HCT116 (cell line): ENCODE data around the gene FRMD4A. TPM values are rescaled to one million over a fixed set of nuclear protein-coding genes. Genes with fewer than 3 reads are reported as not detected.

Source experiments
- ATAC-seq: fragments of 200-7000 bp; cut with Tn5 transposase; 2 replicates; pipeline ENCODE4 v1.9.1; 2020; ENCODE audit warnings: mild to moderate bottlenecking, moderate library complexity
- BruUV-seq: library from RNA; stranded (reverse); fragments of 400-500 nt; replicated peaks from 2 replicates; lab custom pipeline; 2021; lab: Mats Ljungman, UMichigan
- CTCF ChIA-PET: fragments of 300-600 bp; sonication (Branson Sonifier 250); formaldehyde crosslinking; loops from one replicate; lab custom pipeline; 2021; ENCODE audit warnings: antibody characterized with exemption; lab: Charles Lee
- POLR2A ChIA-PET: fragments of 300-600, 350-600 bp; sonication (Branson Sonifier 250); formaldehyde crosslinking; loops from one replicate; lab custom pipeline; 2021; ENCODE audit warnings: antibody characterized with exemption; lab: Charles Lee
- RAD21 ChIA-PET, 2 experiments: fragments of 300-600 bp; sonication (Branson Sonifier 250); formaldehyde crosslinking; loops; one replicate each; lab custom pipeline; 2023; ENCODE audit warnings: low total read pairs in 2 of 2; ENCODE audit not compliant: uncharacterized antibody in 2 of 2, unreplicated experiment in 2 of 2, low non-redundant PET in 1 of 2; lab: Charles Lee
- DNase-seq: peaks from one replicate; pipeline ENCODE4 v3.0.0-alpha.2; 2010; ENCODE audit warnings: low read depth, low spot score
- H2AFZ ChIP-seq: fragments of 200-600 bp; shearing (Covaris generic), sonication (generic); 2 replicates; pipeline ENCODE4 v1.6.1; 2017; ENCODE audit warnings: low read depth, mixed run types, mixed read lengths, antibody characterized with exemption, low read length; ENCODE audit not compliant: poor library complexity, severe bottlenecking
- H3K27ac ChIP-seq: 2 replicates; pipeline ENCODE4 v1.5.1; 2012; ENCODE audit warnings: low read depth, low read length
- H3K27me3 ChIP-seq: fragments of 200-600 bp; sonication (generic); 2 replicates; pipeline ENCODE4 v1.6.1; 2016; ENCODE audit warnings: mixed run types, low read length, mixed read lengths; ENCODE audit not compliant: insufficient read depth
- H3K36me3 ChIP-seq, 2 experiments: fragments of 200-500 bp in 1 of 2; fragments of 200-600 bp in 1 of 2; sonication (Bioruptor generic) in 1 of 2; sonication (generic) in 1 of 2; 2 replicates each; pipeline versions ENCODE4 v1.5.1 to v1.6.1; 2014 to 2016; ENCODE audit warnings: low read length in 2 of 2, inconsistent platforms in 1 of 2, mixed read lengths in 1 of 2, mixed run types in 1 of 2; ENCODE audit not compliant: insufficient read depth in 2 of 2, control insufficient read depth in 1 of 2
- H3K4me1 ChIP-seq, 2 experiments: fragments of 200-600 bp in 1 of 2; sonication (generic) in 1 of 2; 2 replicates each; pipeline versions ENCODE4 v1.5.1 to v1.6.1; 2012 to 2017; ENCODE audit warnings: low read length in 2 of 2, inconsistent platforms in 1 of 2, mild to moderate bottlenecking in 1 of 2, mixed read lengths in 1 of 2, mixed run types in 1 of 2, moderate library complexity in 1 of 2; ENCODE audit not compliant: insufficient read depth in 2 of 2, control insufficient read depth in 1 of 2
- H3K4me2 ChIP-seq: fragments of 200-600 bp; sonication (generic); 2 replicates; pipeline ENCODE4 v1.6.1; 2017; ENCODE audit warnings: mixed run types, low read length, mixed read lengths
- H3K4me3 ChIP-seq, 2 experiments: fragments of 200-600 bp in 1 of 2; sonication (generic) in 1 of 2; replicated peaks in 1 of 2; 2 replicates each; pipeline ENCODE4 v1.5.1; 2011 to 2016; ENCODE audit warnings: low read length in 2 of 2, control low read depth in 1 of 2, low read depth in 1 of 2, mild to moderate bottlenecking in 1 of 2, mixed read lengths in 1 of 2, mixed run types in 1 of 2
- H3K79me2 ChIP-seq: fragments of 200-600 bp; sonication (generic); 2 replicates; pipeline ENCODE4 v1.6.1; 2017; ENCODE audit warnings: mild to moderate bottlenecking, mixed run types, low read length, moderate library complexity, mixed read lengths; ENCODE audit not compliant: insufficient read depth
- H3K9ac ChIP-seq: fragments of 200-600 bp; sonication (generic); 2 replicates; pipeline ENCODE4 v1.6.1; 2016; ENCODE audit warnings: low read length, mixed read lengths
- H3K9me2 ChIP-seq: fragments of 200-600 bp; sonication (generic), shearing (Covaris generic); 2 replicates; pipeline ENCODE4 v1.6.1; 2017; ENCODE audit warnings: mixed run types, mild to moderate bottlenecking, moderate library complexity; ENCODE audit not compliant: insufficient read depth
- H3K9me3 ChIP-seq, 2 experiments: fragments of 200-500 bp in 1 of 2; fragments of 200-600 bp in 1 of 2; sonication (Bioruptor generic) in 1 of 2; sonication (generic) in 1 of 2; 2 replicates each; pipeline ENCODE4 v1.6.1; 2014 to 2017; ENCODE audit warnings: low read length in 2 of 2, mixed read lengths in 2 of 2, inconsistent platforms in 1 of 2, low read depth in 1 of 2, mild to moderate bottlenecking in 1 of 2, mixed run types in 1 of 2, moderate library complexity in 1 of 2; ENCODE audit not compliant: control insufficient read depth in 1 of 2, insufficient read depth in 1 of 2
- H4K20me1 ChIP-seq: fragments of 200-600 bp; sonication (generic), shearing (Covaris generic); 2 replicates; pipeline ENCODE4 v1.6.1; 2017; ENCODE audit warnings: mixed run types, mild to moderate bottlenecking, moderate library complexity; ENCODE audit not compliant: insufficient read depth
- CEBPB ChIP-seq: IDR thresholded peaks from 2 replicates; pipeline ENCODE4 v1.6.1; 2012; ENCODE audit warnings: low read depth
- ELF1 ChIP-seq: IDR thresholded peaks from 2 replicates; pipeline ENCODE4 v1.6.1; 2012; ENCODE audit warnings: low read depth, borderline replicate concordance
- JUND ChIP-seq: IDR thresholded peaks from 2 replicates; pipeline ENCODE4 v1.6.1; 2012
- POLR2AphosphoS5 ChIP-seq: IDR thresholded peaks from 2 replicates; pipeline ENCODE4 v1.6.1; 2011; ENCODE audit warnings: mild to moderate bottlenecking, low read depth, low read length, moderate library complexity
- RAD21 ChIP-seq: IDR thresholded peaks from 2 replicates; pipeline ENCODE4 v1.6.1; 2012; ENCODE audit warnings: low read depth, mild to moderate bottlenecking
- SIN3A ChIP-seq: IDR thresholded peaks from 2 replicates; pipeline ENCODE4 v1.6.1; 2012; ENCODE audit warnings: low read depth
- SP1 ChIP-seq: IDR thresholded peaks from 2 replicates; pipeline ENCODE4 v1.6.1; 2012; ENCODE audit warnings: low read depth
- SRF ChIP-seq: IDR thresholded peaks from 2 replicates; pipeline ENCODE4 v1.6.1; 2012; ENCODE audit warnings: low read depth
- YY1 ChIP-seq: IDR thresholded peaks from 2 replicates; pipeline ENCODE4 v1.6.1; 2011; ENCODE audit warnings: low read length, low read depth, moderate library complexity, mild to moderate bottlenecking; ENCODE audit not compliant: insufficient replicate concordance; ENCODE audit errors: extremely low read depth
- ZFX ChIP-seq: fragments of 450-650 bp; IDR thresholded peaks from 2 replicates; pipeline ENCODE4 v1.6.1; 2017
- ZNF274 ChIP-seq: fragments of 200-500 bp; sonication (Bioruptor generic); IDR thresholded peaks from 2 replicates; pipeline ENCODE4 v1.6.1; 2014; ENCODE audit warnings: mild to moderate bottlenecking, low read depth, low read length, inconsistent platforms
- intact Hi-C: fragments of 100-400 bp; cut with micrococcal nuclease; formaldehyde crosslinking; loops from 2 replicates; pipeline ENCODE4 v1.10.0; 2022
- total RNA-seq: library from RNA; stranded (reverse); gene quantifications from one replicate; pipeline ENCODE4 v1.2.1, GENCODE V29; 2021; ENCODE audit not compliant: unreplicated experiment
- TF ChIP-seq, protein P1 (sequence below): IDR thresholded peaks from 2 replicates; pipeline ENCODE4 v1.6.1; 2011; ENCODE audit warnings: mild to moderate bottlenecking, low read length, moderate library complexity; ENCODE audit not compliant: insufficient replicate concordance; ENCODE audit errors: extremely low read depth
- TF ChIP-seq, protein P2 (sequence below): IDR thresholded peaks from 2 replicates; pipeline ENCODE4 v1.6.1; 2012
- TF ChIP-seq, protein P3 (sequence below): IDR thresholded peaks from 2 replicates; pipeline ENCODE4 v1.6.1; 2012

FRMD4A gene
- total RNA-seq, 1 experiment from 2014 or later = 0.20 TPM

DNA sequence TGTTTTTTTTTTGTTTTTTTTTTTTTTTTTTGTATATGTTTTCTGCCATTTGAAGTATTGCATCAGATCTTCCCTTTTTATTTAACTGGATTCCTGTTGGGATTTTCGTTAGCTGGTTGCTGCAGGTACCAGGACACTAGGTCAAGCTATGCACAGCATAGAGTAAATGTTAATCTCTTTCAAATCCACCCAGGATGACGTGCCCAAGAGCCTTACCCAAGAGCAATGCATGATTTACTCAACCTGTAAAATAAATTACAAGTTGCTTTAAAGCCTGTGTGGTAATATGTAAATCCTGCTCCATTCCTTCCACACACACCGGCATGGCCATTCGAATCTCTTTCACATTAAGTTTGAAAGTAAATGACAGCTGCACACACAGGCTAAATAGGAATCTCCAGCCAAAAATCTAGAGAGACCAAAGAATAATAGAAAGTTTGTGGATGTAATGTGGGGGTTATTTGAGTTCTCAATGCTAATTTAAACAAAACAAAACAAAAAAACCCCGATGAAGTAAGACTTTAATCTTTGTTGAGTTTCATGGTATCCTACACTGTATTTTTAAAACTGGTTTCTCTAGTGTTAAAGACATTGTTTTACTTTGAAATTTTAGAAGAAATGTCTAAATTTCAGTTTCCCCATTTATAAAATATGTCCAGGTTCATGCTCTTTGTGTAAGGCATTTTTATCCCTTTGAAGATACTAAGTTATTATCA, 167.9 kb downstream of the FRMD4A start:
- H3K4me1 ChIP-seq = no peaks in the 10 kb centered on the region
- H3K4me2 ChIP-seq = no peak overlapping the region
- ATAC-seq = no peak
- no peak overlapping the region for H3K9ac ChIP-seq
- no peaks in the 10 kb centered on the region for H3K9me2 ChIP-seq
- no peak for DNase-seq
- ChIA-PET POLR2A (no interaction called here), RAD21 (no interaction called here), CTCF (interaction anchor here (0.6 to 0.7 kb wide), 2 partner anchors 34 to 38 kb away, joined by 3 read pairs; no protein-coding TSS in a partner anchor)
- H4K20me1 ChIP-seq = no peaks in the 10 kb centered on the region
- no peaks in the 10 kb centered on the region for H3K36me3 ChIP-seq
- no peaks in the 10 kb centered on the region for H3K9me3 ChIP-seq
- intact Hi-C loops = no loop called here
- BruUV-seq = no TSS peak
- no peaks in the 10 kb centered on the region for H3K79me2 ChIP-seq
- no peak overlapping the region for H3K27ac ChIP-seq
- no peak overlapping the region for H2AFZ ChIP-seq
- no peak overlapping the region for H3K4me3 ChIP-seq
- H3K27me3 ChIP-seq = peaks cover 74% of the 10 kb centered on the region
- TF ChIP-seq POLR2AphosphoS5 (no peak), CEBPB (no peak), RAD21 (no peak), ZFX (no peak), JUND (no peak), ELF1 (no peak), SRF (no peak), SP1 (no peak), SIN3A (no peak), YY1 (no peak), ZNF274 (no peak)
- TF ChIP-seq, protein P1, sequence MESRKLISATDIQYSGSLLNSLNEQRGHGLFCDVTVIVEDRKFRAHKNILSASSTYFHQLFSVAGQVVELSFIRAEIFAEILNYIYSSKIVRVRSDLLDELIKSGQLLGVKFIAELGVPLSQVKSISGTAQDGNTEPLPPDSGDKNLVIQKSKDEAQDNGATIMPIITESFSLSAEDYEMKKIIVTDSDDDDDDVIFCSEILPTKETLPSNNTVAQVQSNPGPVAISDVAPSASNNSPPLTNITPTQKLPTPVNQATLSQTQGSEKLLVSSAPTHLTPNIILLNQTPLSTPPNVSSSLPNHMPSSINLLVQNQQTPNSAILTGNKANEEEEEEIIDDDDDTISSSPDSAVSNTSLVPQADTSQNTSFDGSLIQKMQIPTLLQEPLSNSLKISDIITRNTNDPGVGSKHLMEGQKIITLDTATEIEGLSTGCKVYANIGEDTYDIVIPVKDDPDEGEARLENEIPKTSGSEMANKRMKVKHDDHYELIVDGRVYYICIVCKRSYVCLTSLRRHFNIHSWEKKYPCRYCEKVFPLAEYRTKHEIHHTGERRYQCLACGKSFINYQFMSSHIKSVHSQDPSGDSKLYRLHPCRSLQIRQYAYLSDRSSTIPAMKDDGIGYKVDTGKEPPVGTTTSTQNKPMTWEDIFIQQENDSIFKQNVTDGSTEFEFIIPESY = no peak
- TF ChIP-seq, protein P2, sequence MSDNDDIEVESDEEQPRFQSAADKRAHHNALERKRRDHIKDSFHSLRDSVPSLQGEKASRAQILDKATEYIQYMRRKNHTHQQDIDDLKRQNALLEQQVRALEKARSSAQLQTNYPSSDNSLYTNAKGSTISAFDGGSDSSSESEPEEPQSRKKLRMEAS = no peak
- TF ChIP-seq, protein P3, sequence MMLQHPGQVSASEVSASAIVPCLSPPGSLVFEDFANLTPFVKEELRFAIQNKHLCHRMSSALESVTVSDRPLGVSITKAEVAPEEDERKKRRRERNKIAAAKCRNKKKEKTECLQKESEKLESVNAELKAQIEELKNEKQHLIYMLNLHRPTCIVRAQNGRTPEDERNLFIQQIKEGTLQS = no peak
- TF ChIP-seq, all 23 proteins: peak for 0
